HAP-1 (cell line): ENCODE data around the gene RFX7.

Source experiments
- DNase-seq, 2 experiments: peaks; one replicate each; pipeline ENCODE4 v3.0.0-alpha.2; 2016 to 2020; ENCODE audit warnings: low spot score in 2 of 2
- H3K27me3 ChIP-seq: fragments of 250-450 bp; sonication (Bioruptor Pico); 2 replicates; pipeline ENCODE4 v1.5.1; 2020; ENCODE audit warnings: low read depth, mild to moderate bottlenecking, moderate library complexity
- H3K36me3 ChIP-seq: fragments of 250-450 bp; sonication (Bioruptor Pico); replicated peaks from 2 replicates; pipeline ENCODE4 v1.5.1; 2020; ENCODE audit warnings: mild to moderate bottlenecking
- H3K4me1 ChIP-seq: fragments of 250-450 bp; sonication (Bioruptor Pico); 2 replicates; pipeline ENCODE4 v1.5.1; 2020; ENCODE audit warnings: mild to moderate bottlenecking
- H3K4me3 ChIP-seq: fragments of 250-450 bp; sonication (Bioruptor Pico); 2 replicates; pipeline ENCODE4 v1.5.1; 2020; ENCODE audit warnings: mild to moderate bottlenecking, moderate library complexity
- H3K9me3 ChIP-seq: fragments of 250-450 bp; sonication (Bioruptor Pico); 2 replicates; pipeline ENCODE4 v1.5.1; 2020; ENCODE audit warnings: mild to moderate bottlenecking, moderate library complexity
- in situ Hi-C: fragments of 300-500 bp; cut with MboI; formaldehyde crosslinking; loops from 3 replicates; pipeline ENCODE4 v1.14.3; 2020; ENCODE audit warnings: low sequenced_read_pairs, inconsistent platforms, mixed read lengths

The RFX7 gene

DNA sequence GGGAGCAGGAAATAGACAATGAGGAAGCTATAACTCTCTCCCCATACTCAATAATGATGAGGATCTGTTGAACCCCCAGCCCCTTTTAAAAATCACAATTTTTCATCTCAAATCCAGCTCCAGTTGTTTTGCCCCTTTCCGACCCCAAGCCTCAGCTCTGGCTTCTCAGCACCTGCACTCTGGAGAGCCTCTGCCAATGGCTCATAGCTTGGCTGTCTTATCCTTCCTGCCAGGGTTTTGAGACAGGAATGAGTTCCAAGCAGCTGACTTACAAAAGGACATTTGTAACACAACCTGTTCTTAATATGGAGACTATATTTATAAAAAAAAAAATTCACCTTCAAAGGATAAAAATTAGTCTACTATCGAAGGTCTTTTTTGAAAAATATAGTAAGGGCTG is 144.4 kb downstream of the RFX7 start:
- no peaks in the 10 kb centered on the region for H3K27me3 ChIP-seq
- in situ Hi-C loops = no loop called here
- no peak overlapping the region for H3K4me3 ChIP-seq
- no peaks in the 10 kb centered on the region for H3K4me1 ChIP-seq
- no peak for DNase-seq
- H3K9me3 ChIP-seq = no peaks in the 10 kb centered on the region
- peaks cover 44% of the 10 kb centered on the region for H3K36me3 ChIP-seq

DNA sequence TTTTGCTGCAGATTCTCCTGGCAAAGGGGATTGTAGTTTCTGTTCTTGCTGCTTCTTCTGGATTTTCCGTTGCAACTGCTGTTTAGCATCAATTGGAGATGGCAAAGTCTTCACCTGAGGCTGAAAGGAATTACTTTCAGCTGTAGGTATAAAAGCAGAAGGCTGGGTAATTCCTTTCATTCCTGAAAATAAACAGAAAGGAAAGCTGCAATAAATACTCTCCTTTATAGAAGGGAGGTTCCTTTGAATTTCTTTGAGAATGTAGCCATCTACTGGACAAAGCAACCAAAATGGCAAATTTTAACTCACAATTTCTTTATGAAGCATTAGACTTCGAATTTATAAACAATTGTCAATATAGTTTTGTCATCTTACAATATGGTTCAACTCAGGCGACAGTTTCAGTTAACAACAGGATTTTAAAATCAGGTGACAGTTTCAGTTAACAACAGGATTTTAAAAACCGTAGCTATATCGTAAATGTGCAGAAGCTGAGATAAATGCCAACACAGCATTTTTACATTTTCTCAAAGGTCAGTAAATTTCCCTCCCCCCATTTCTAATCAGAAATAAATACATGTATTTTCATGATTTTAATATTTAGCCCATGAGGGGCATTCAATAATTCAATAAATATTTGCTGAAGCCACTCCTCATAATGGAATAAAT is 145.3 kb downstream of the RFX7 start:
- in situ Hi-C loops = no loop called here
- no peak for DNase-seq
- Histone ChIP-seq H3K36me3 (peaks cover 51% of the 10 kb centered on the region), H3K4me3 (no peak overlapping the region), H3K9me3 (no peaks in the 10 kb centered on the region), H3K4me1 (no peaks in the 10 kb centered on the region), H3K27me3 (no peaks in the 10 kb centered on the region)

DNA sequence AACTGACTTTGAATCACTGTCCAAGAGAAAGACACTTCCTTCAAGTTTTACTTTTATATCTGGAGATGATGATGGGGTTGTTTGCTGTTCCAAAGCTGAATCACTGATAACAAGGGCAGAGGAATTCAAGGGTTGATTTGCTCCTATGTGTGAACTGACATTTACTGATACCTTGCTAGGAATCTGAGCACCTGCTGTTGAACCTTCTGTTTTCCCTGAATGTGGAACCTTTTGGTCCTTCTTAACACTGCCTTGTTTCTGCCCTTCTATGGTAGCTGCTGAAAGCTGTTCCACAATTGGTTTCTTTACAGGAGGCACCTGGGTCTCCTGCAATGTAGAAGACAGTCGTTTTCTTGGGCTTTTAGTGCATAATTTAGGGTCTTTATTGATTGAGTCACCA is 148.3 kb downstream of the RFX7 start:
- in situ Hi-C loops = no loop called here
- Histone ChIP-seq H3K4me3 (no peak overlapping the region), H3K4me1 (no peaks in the 10 kb centered on the region), H3K36me3 (peaks cover 49% of the 10 kb centered on the region), H3K27me3 (no peaks in the 10 kb centered on the region), H3K9me3 (no peaks in the 10 kb centered on the region)
- DNase-seq = no peak

DNA sequence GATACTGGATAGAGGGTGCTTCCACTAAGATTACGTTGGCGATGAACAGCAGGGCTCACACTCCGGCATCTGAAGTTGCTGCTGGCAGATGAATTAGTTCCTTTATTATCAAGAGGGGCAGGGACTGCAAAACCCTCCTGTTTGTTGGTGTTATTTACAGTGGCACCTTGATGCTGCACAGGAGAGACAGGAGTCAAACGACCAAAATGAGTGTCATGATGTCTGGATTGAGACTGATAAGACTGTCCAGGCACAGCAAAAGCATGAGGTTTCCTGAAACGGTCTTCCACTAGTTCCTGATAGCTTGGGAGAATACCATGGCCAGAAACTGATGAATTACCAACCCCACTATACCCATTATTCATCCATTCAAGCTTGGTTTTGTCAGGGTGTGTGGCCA is 149.5 kb downstream of the RFX7 start:
- Histone ChIP-seq H3K27me3 (no peaks in the 10 kb centered on the region), H3K4me3 (no peak overlapping the region), H3K4me1 (no peaks in the 10 kb centered on the region), H3K9me3 (no peaks in the 10 kb centered on the region), H3K36me3 (peaks cover 49% of the 10 kb centered on the region)
- in situ Hi-C loops = no loop called here
- no peak for DNase-seq

DNA sequence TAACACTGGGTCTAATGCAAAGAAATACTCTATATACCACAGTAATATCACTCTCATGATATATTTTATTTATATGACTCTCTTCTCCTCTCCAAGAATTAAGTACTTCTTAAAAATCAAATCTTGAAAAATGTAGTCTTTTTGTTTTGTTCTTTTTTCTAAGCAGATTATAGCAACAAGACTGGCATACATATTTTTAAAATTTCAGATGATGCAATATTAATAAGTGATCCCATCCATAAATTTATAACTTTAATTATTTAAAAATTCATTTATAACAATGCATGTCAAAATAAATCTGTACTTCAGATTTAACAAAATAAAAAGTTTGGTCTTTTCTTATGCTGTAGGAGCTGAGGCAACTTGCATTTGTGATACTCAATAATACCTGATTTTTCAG is 155.3 kb downstream of the RFX7 start:
- Histone ChIP-seq H3K4me3 (no peak overlapping the region), H3K9me3 (no peaks in the 10 kb centered on the region), H3K27me3 (no peaks in the 10 kb centered on the region), H3K36me3 (peaks cover 5% of the 10 kb centered on the region), H3K4me1 (no peaks in the 10 kb centered on the region)
- in situ Hi-C loops = no loop called here
- DNase-seq = no peak

DNA sequence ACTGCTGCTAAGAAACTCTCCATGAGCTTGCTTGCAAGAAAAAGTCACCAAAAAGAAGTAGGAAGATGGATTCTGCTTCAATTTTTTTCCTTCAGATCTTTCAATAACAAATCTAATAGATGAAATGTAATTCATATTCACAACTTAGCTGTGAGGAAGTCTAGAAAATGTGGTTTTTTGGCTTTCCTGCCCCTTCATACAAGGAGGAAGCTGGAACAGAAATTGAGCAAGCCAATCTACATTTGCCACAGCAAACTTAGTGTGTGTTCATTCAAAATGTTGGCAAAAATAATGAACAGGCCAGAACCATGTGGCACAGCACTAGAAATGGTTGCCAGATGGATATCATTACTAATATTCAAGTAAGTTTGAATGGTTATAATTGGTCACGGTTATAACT is 157.1 kb downstream of the RFX7 start:
- H3K9me3 ChIP-seq = no peaks in the 10 kb centered on the region
- H3K27me3 ChIP-seq = no peaks in the 10 kb centered on the region
- H3K4me3 ChIP-seq = no peak overlapping the region
- H3K4me1 ChIP-seq = no peaks in the 10 kb centered on the region
- no peak for DNase-seq
- H3K36me3 ChIP-seq = no peaks in the 10 kb centered on the region
- in situ Hi-C loops = no loop called here

DNA sequence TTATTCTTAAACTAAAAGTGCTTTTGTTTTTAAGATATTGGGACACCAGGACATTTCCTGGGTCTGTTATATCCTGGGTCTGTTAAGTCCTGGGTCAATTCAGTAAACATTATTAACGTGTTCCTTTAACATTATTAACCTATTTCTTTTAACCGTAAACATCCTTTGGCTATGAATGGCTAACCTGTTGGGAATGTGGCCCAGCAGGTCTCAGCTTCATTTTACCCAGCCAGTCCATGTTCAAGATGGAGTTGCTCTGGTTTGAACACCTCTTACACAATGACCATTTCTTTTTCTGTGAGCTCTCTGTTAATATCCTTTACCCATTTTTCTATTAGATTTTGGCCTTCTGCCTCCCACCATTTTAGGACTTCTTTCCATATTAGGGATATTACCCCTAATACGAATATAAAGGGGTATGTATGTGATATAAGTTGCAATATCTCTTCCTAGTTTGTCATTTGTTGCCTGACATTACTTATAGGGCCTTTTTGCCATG is 161.4 kb downstream of the RFX7 start:
- Histone ChIP-seq H3K27me3 (no peaks in the 10 kb centered on the region), H3K9me3 (no peaks in the 10 kb centered on the region), H3K4me3 (no peak overlapping the region), H3K4me1 (no peaks in the 10 kb centered on the region), H3K36me3 (no peaks in the 10 kb centered on the region)
- in situ Hi-C loops = no loop called here
- DNase-seq = no peak

DNA sequence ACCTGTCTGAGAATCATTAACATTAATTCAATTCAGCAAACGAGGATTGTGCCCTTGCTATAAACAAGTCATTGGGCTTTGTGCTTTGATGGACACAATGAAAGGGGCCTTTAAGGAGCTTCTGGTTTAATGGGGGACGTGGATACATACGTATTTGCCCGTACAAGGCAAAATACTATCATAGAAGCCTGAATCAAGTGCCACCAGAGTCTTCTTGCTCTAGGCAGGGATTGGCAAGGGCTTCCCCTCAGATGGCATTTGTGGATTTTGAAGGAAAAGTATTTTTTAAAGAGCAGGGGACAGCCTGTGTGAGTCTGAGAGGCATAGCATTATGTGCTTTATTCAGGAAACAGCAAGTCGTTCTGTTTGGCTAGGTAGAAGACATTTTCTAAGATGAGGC is 166.6 kb downstream of the RFX7 start:
- Histone ChIP-seq H3K4me3 (no peak overlapping the region), H3K36me3 (no peaks in the 10 kb centered on the region), H3K27me3 (no peaks in the 10 kb centered on the region), H3K9me3 (no peaks in the 10 kb centered on the region), H3K4me1 (peaks cover 12% of the 10 kb centered on the region)
- in situ Hi-C loops = no loop called here
- DNase-seq = no peak

DNA sequence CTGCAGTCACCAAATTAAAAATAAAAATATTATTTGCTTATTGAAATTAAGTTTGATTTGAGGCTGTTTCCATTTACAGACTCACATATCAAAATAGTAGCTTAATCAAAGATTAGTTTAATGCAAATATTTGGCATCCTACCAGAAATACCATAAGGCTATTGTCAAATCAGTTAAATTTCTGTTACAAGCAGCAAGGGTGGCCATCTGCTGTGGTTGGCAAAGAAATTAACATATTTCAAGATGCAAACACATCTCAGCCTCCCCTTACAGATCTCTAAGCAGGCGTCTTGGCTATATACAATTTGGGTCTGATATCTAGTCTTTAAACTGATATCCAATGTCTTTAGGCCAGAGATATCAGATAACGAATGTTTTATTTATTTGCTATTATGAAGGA is 167.0 kb downstream of the RFX7 start:
- peaks cover 12% of the 10 kb centered on the region for H3K4me1 ChIP-seq
- H3K9me3 ChIP-seq = no peaks in the 10 kb centered on the region
- DNase-seq = no peak
- H3K4me3 ChIP-seq = no peak overlapping the region
- in situ Hi-C loops = no loop called here
- H3K27me3 ChIP-seq = no peaks in the 10 kb centered on the region
- no peaks in the 10 kb centered on the region for H3K36me3 ChIP-seq

DNA sequence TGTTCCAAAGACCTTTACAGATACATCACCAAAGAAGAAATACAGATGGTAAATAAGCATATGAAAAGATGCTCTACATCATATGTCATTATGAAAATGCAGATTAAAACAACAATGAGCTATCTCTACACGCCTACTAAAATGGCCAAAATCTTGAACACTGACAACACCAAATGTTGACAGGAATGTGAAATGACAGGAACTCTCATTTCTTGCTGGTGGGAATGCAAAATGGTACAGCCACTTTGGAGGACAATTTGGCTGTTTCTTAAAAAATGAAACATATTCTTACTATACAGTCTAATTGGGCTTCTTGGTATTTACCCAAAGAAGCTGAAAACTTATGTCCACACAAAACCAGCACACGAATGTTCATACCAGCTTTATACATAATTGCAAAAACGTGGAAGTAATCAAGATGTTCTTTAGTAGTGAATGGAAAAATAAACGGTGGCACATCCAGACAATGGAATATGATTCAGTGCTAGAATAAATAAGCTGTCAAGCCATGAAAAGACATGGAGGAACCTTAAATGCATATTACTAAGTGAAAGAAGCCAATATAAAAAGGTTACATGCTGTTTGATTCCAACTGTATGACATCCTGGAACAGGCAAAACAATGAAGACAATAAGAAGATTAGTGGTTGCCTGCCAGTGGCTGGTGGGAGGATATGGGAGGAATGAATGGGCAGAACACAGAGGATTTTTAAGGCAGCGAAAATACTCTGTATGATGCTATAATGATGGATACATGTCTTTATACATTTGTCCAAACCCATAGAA is 169.0 kb downstream of the RFX7 start:
- in situ Hi-C loops = no loop called here
- Histone ChIP-seq H3K4me1 (peaks cover 12% of the 10 kb centered on the region), H3K36me3 (no peaks in the 10 kb centered on the region), H3K4me3 (no peak overlapping the region), H3K9me3 (no peaks in the 10 kb centered on the region), H3K27me3 (no peaks in the 10 kb centered on the region)
- DNase-seq = peak; percentile 68 to 86

DNA sequence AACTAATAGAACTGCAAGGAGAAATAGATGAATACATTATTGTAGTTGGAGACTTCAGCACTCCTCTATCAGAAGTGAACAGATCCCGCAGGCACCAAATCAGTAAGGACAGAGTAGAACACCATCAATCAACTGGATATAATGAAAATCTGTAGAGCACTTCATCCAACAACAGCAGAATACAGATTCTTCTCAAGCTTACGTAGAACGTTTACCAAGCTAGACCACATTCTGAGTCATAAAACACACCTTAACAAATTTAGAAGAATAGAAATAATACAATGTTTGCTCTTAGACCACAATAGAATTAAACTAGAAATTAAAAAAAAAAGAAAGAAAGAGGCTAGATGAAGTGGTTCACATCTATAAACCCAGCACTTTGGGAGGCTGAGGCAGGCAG is 179.5 kb downstream of the RFX7 start:
- in situ Hi-C loops = no loop called here
- no peaks in the 10 kb centered on the region for H3K36me3 ChIP-seq
- no peak for DNase-seq
- H3K4me1 ChIP-seq = no peaks in the 10 kb centered on the region
- no peaks in the 10 kb centered on the region for H3K9me3 ChIP-seq
- no peak overlapping the region for H3K4me3 ChIP-seq
- H3K27me3 ChIP-seq = no peaks in the 10 kb centered on the region

DNA sequence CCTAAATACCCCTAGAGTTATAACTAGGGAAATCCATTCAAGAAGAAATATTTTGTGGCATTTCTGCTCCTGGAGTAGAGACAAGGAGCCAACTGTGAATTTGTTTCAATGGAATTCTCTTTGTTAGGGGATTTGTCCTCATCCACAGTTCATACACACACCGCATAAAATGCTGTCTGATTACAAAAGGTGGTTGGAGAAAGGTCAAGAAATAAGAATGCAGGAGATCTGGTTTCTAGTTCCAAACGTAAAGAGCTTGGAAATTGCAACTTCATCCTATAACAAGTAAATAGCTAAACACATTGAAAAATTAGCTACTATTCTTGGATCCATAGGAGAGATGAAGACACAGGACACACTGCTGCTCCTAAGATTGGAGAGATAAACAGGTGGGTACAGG is 184.0 kb downstream of the RFX7 start:
- DNase-seq = no peak
- in situ Hi-C loops = no loop called here
- H3K4me1 ChIP-seq = no peaks in the 10 kb centered on the region
- no peak overlapping the region for H3K4me3 ChIP-seq
- H3K27me3 ChIP-seq = no peaks in the 10 kb centered on the region
- no peaks in the 10 kb centered on the region for H3K9me3 ChIP-seq
- no peaks in the 10 kb centered on the region for H3K36me3 ChIP-seq

DNA sequence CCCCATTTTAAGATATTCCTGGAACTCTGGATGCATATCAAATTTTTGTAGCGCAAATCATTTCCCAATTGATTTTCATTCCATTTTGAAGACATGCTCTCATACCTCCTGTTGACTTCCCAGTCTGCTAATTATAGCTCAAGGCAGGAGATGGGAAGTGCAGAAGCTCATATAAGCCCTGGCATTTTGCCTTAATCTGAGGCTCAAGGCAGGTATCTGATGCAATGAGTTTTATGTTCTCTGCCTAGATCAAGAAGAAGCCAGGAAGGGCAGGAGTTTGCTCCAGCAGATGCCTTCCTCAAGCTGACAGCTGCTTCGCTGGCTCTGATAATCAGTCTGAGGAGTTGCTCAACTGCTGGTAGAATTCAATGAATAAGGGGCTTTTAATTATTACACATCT is 184.7 kb downstream of the RFX7 start:
- no peaks in the 10 kb centered on the region for H3K4me1 ChIP-seq
- no peak for DNase-seq
- in situ Hi-C loops = no loop called here
- H3K9me3 ChIP-seq = no peaks in the 10 kb centered on the region
- no peaks in the 10 kb centered on the region for H3K36me3 ChIP-seq
- H3K4me3 ChIP-seq = no peak overlapping the region
- H3K27me3 ChIP-seq = no peaks in the 10 kb centered on the region

DNA sequence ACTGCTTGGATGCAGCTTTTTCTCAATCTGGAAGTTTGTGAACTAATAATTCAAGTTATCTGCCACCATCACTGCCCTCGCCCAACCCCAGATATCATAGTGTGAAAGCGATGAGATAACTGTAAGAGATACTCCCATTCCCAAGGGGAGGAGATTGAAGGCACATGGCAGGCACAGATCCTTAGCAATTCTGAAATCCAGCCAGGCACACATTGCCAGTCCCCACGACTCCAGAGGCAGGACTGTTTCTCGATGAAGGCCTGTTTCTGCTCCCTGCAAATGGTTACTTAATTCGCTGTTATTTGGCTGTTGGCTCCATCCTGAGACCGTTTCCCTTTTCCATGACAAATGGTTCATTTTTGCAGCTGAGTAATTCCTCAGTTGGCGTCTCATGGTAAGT is 187.1 kb downstream of the RFX7 start:
- Histone ChIP-seq H3K9me3 (no peaks in the 10 kb centered on the region), H3K36me3 (no peaks in the 10 kb centered on the region), H3K4me1 (no peaks in the 10 kb centered on the region), H3K4me3 (no peak overlapping the region), H3K27me3 (no peaks in the 10 kb centered on the region)
- in situ Hi-C loops = no loop called here
- DNase-seq = no peak
